AG09309 (cell line): ENCODE measurements around the gene SLC43A3.
A peak's percentile ranks its signal among the peaks of the same experiment; 100 is the strongest.

Source experiments
- DNase-seq: peaks from one replicate; pipeline ENCODE4 v3.0.0-alpha.2; 2010; ENCODE audit warnings: low read depth
- H3K4me3 ChIP-seq: 2 replicates; pipeline ENCODE4 v1.5.1; 2011; ENCODE audit warnings: mild to moderate bottlenecking, low read depth, low read length, moderate library complexity; ENCODE audit not compliant: control insufficient read depth
- TF ChIP-seq, protein P1 (sequence below): IDR thresholded peaks from 2 replicates; pipeline ENCODE4 v1.5.1; 2011; ENCODE audit warnings: mild to moderate bottlenecking, low read depth, low read length, inconsistent platforms; ENCODE audit not compliant: insufficient read depth, control insufficient read depth; ENCODE audit errors: missing control alignments

Gene SLC43A3

DNA sequence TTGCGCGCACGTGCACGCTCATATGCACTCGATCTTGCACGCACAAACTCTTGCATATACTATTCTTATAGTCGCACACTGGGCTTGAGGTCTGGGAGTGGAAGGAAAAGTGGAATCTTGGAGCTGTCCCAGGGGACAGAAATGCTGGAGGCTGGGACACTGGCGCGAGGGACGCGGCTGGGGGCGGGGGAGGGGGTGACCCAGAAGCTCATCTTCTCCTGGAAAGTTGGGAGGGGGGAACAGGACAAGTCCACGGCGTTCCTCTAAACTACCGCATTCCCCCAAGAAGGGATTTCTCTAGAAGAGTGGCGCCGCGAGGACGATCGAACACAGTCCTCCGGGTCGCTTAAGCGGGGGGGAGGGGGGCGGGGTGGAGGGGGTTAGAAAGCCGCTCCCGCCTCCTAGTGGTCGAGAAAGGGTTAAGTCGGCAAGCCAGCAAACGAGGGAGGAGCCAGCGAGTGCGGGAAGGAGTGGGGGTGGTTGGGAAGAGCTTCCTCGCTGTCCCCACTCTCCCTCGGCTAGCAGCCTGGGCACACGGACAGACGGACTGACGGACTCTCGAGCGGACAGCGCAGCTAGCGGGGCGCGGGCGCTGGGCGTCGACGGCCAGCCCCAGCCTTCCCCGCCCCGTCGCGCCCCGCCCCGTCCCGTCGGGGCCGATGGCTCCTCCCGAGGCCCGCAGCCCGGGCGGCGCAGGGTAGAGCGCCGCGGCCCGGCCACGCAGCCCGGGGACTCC, 33.3 kb upstream of the SLC43A3 start, which contains the start of gene RTN4RL2:
Gene RTN4RL2 (plus strand): TSS at position 507 of the 736 bp plus-strand sequence. CDS start 338 bp downstream, outside the sequence.
- no peak for DNase-seq
- peak within 1 kb of the TSS; percentile 40 for H3K4me3 ChIP-seq
- TF ChIP-seq, protein P1, sequence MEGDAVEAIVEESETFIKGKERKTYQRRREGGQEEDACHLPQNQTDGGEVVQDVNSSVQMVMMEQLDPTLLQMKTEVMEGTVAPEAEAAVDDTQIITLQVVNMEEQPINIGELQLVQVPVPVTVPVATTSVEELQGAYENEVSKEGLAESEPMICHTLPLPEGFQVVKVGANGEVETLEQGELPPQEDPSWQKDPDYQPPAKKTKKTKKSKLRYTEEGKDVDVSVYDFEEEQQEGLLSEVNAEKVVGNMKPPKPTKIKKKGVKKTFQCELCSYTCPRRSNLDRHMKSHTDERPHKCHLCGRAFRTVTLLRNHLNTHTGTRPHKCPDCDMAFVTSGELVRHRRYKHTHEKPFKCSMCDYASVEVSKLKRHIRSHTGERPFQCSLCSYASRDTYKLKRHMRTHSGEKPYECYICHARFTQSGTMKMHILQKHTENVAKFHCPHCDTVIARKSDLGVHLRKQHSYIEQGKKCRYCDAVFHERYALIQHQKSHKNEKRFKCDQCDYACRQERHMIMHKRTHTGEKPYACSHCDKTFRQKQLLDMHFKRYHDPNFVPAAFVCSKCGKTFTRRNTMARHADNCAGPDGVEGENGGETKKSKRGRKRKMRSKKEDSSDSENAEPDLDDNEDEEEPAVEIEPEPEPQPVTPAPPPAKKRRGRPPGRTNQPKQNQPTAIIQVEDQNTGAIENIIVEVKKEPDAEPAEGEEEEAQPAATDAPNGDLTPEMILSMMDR, result no peak

DNA sequence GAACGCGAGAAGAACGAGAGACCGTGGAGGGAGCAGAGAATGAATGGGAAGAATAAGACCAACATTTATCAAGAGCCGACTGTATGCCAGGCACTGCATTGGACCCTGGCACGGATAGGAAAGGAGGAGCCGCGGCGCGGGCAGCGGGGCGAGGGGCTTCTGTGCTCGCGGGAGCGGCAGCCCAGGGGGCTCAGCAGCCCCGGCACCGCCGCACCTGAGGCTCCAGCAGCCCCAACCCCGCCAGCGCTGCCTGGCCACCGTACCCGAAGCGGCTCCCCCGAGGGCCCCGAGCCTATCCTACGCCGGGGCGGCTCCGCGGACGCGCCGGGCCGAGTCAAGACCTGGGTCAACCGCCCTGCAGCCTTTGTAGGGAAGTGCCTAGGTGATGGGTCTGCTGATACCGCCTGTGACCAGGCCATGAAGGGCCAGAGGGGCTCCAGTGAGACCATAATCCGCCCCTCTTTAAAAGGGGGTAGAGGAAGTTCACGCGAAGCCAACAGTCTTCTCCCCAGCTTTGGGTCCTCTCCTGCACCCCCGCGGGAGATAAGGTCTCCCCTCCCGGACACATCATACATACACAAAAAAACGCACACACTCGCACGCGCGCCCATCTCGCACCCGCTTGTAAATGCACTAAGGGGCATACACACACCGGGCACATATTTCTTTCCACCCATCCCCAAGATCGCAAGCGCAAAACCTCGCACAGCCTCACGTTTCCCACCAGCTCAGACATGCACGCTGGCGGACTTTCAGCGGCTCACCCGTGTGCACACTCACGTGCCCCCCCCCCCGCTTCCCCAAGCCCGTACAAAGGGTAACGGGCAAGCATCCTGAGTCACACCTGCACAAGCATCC, 32.5 kb upstream of the SLC43A3 start:
- TF ChIP-seq, protein P1, result no peak
- DNase-seq, result no peak
- H3K4me3 ChIP-seq, result peak overlapping the region; percentile 28

DNA sequence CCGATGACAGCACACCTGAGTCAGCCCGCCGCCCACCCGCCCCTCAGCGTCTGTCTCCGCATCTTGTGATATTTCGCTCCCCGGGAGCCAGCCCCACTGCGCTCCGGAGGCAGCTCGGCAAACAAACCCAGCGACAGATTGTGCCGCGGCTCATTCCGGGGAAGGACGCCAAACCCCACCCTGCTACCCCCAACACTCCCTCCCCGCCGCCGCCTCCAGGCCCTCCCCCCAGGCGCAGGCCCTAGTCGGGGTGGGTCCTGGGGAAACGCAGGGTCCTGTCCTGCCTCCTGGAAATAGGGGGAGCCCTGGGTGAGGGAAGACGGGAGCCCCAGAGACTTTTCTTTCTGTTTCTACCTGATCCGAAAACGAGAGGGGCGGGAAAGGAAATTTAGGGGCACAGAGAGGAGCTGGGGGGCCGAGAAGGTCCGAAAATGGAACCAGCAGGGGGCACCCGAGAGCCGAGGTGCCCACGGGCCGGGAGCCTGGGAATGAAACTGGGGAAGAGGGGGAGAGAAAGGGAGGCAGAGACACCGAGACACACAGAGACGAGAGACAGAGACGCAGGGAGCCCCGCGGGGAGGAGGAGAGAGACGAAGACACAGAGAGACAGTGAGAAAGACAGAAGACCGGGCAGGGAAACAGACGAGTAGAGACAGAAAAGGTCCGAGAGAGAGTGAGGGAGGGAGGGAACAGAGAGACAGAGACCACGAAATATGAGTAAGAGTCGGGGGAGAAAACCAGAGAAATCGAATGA, 31.7 kb upstream of the SLC43A3 start:
- peak overlapping the region; percentile 39 for H3K4me3 ChIP-seq
- TF ChIP-seq, protein P1, result peak; percentile 81
- no peak for DNase-seq

DNA sequence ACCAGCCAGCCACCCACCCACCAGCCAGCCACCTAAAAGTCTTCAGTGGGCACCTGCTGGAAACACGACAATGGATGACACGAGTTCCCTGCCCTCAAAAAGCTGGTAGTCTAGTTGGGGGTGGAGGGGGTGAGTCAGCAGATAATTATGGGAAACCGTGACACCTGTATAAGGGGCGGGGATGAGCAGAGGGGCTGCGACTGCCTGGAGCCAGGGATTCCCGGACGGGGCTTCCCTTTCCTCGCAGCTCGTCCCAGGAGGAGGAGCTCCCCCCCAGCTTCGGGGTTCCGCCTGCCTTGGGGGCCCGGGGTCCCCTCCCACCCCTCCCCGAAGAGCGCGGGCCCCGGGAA, 31.1 kb upstream of the SLC43A3 start:
- DNase-seq, result no peak
- peak overlapping the region; percentile 39; the same call in 1 of the 2 replicates for H3K4me3 ChIP-seq
- TF ChIP-seq, protein P1, result no peak

DNA sequence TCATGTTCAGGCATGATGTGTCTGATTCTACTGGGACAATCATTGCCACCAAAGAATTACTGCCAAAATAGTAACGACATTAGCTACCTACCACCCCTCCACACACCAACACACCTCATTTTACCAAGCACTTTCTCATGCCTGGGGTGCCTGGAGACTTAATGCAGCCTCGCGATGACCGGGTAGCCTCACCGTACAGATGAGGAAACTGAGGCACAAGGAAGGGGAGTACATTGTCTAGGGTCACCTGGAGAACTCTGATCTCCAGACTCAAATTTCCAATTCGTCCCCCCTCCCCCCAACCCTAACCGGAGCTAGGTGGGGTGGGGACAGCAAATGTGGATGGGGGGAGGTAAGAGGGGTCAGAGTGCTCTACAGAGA, 30.7 kb upstream of the SLC43A3 start:
- no peak overlapping the region for H3K4me3 ChIP-seq
- TF ChIP-seq, protein P1, result no peak
- DNase-seq, result no peak

DNA sequence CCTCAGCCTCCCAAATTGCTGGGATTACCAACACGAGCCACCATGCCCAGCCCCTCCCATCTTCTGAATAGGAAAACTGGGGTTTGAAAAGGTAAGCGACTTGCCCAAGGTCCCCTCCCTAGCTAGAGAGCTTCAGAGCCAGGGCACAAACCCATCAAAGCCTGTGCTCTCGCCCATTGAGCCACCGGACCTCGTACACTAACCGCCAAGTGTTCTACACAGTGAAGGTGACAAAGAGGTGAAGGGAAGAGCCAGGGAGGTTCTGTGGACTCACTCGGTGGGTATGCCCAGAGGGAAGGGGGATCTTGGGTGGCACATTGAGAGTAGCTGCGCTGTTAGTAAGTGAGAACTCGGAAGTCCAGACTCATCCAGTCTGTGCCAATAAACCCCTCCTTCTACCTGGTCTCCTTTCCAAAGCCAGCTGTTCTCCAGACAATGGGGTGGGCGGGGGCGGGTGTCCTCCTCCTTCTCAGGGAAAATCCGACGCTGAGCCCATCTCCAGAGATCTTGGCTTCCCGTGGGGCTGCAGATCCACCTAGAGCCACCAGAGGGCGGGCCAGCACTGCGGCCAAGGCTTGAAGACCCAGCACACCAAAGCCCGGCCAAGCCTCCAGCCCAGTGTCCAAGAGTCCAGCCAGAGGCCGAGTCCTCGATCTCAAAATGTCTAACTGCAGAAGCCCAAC, 30.2 kb upstream of the SLC43A3 start:
- DNase-seq, result peak; percentile 29
- TF ChIP-seq, protein P1, result peak; percentile 99
- no peak overlapping the region for H3K4me3 ChIP-seq
